ENCODE results near the gene RPS6KA3. TPM values are rescaled to one million over a fixed set of nuclear protein-coding genes. Genes with fewer than 3 reads are reported as not detected.

The RPS6KA3 gene
- total and polyA plus RNA-seq, 9 of the 15 experiments (the other 6 are each of a cell fraction or from before 2014, with no cell fraction given), result 10.9 to 61.9 (median 37.4) TPM

GRCh38 chrX:20266810-20267606 is at the start of gene RPS6KA3 (continued):
- TF ChIP-seq POLR3A (IDR thresholded peaks at IDR 0.05; ENCODE audit: borderline replicate concordance, extremely low read depth, insufficient read depth, insufficient read length) (no peak), ZFP91 (CRISPR knock-in tag; IDR thresholded peaks at IDR 0.05) (no peak), ETV6 (IDR thresholded peaks at IDR 0.05; ENCODE audit: borderline replicate concordance in 1 of 2, low read depth in 2 of 2, low read length in 1 of 2) (no peak), ETV6 (CRISPR knock-in tag; IDR thresholded peaks at IDR 0.05; ENCODE audit: borderline replicate concordance) (no peak), MED1 (CRISPR knock-in tag; IDR thresholded peaks at IDR 0.05; ENCODE audit: borderline replicate concordance) (no peak), ETV5 (CRISPR knock-in tag; IDR thresholded peaks at IDR 0.05; ENCODE audit: low read depth) (peak; percentile 70), FOXK2 (conservative IDR thresholded peaks at IDR 0.05 in 1 of 2, IDR thresholded peaks at IDR 0.05 in 1 of 2; ENCODE audit: low read depth in 2 of 2) (peak; percentile 61 to 65; a peak in 2 of 4 replicates), ZNF511 (CRISPR knock-in tag; IDR thresholded peaks at IDR 0.05) (no peak), KDM4B (IDR thresholded peaks at IDR 0.05; ENCODE audit: borderline replicate concordance in 2 of 2, low read depth in 1 of 2) (no peak; a peak in 1 of 4 replicates), ZNF133 (CRISPR knock-in tag; IDR thresholded peaks at IDR 0.05) (no peak), ZNF280B (CRISPR knock-in tag; IDR thresholded peaks at IDR 0.05) (no peak), ZNF740 (CRISPR knock-in tag; IDR thresholded peaks at IDR 0.05) (peak; percentile 96), ZNF740 (tag; IDR thresholded peaks at IDR 0.05) (peak in 1 of 2 experiments; percentile 90; a peak in 2 of 4 replicates), SP1 (CRISPR knock-in tag; IDR thresholded peaks at IDR 0.05) (peak; percentile 56; the same call in 1 of the 2 replicates)
